ENCODE data around the gene ABHD17A.

ABHD17A gene

DNA sequence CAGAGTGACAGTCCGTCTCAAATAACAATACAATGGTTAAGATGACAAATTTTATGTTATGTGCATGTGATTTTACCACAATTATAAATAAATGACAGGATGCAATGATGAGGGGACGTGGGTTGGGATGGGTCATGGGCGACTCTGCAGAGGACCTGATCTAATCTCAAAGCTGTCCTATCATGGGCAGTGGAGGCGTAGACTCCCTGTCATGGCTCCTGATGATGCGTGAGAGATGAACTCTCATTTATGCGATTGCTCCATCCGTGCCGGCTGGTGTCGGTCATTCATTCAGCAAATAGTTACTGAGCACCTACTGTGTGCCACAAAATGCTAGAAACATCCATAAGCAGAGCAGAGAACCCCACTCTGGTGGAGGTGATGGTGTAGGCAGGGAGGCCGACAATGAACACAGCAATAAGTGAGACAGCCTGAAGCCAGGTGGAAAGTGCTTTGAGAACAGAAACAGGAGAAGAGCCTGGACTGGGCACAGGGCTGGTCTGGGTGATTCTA, 35.4 kb downstream of the ABHD17A start:
- DNase-seq (ENCODE audit: low spot score) = no peak
- no peak overlapping the region for H3K27ac ChIP-seq
- H3K4me3 ChIP-seq = no peak overlapping the region
- TF ChIP-seq, protein P1, sequence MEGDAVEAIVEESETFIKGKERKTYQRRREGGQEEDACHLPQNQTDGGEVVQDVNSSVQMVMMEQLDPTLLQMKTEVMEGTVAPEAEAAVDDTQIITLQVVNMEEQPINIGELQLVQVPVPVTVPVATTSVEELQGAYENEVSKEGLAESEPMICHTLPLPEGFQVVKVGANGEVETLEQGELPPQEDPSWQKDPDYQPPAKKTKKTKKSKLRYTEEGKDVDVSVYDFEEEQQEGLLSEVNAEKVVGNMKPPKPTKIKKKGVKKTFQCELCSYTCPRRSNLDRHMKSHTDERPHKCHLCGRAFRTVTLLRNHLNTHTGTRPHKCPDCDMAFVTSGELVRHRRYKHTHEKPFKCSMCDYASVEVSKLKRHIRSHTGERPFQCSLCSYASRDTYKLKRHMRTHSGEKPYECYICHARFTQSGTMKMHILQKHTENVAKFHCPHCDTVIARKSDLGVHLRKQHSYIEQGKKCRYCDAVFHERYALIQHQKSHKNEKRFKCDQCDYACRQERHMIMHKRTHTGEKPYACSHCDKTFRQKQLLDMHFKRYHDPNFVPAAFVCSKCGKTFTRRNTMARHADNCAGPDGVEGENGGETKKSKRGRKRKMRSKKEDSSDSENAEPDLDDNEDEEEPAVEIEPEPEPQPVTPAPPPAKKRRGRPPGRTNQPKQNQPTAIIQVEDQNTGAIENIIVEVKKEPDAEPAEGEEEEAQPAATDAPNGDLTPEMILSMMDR (IDR thresholded peaks at IDR 0.05) = no peak

DNA sequence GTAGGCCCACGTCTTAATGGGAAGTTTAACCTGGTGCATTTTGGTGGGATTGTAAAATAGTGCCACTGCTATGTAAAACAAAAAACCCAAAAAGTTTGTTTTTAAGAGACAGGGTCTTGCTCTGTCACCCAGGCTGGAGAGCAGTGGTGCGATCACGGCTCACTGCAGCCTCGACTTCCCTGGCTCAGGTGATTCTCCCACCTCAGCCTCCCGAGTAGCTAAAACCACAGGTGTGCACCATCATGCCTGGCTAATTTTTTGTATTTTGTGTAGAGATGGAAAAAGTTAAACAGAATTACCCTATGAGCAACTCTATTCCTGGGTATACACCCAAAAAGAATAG, 36.2 kb downstream of the ABHD17A start:
- Histone ChIP-seq H3K27ac (no peak overlapping the region), H3K4me3 (peak overlapping the region; percentile 98)
- TF ChIP-seq, protein P1 (IDR thresholded peaks at IDR 0.05) = no peak
- DNase-seq (ENCODE audit: low spot score) = no peak

DNA sequence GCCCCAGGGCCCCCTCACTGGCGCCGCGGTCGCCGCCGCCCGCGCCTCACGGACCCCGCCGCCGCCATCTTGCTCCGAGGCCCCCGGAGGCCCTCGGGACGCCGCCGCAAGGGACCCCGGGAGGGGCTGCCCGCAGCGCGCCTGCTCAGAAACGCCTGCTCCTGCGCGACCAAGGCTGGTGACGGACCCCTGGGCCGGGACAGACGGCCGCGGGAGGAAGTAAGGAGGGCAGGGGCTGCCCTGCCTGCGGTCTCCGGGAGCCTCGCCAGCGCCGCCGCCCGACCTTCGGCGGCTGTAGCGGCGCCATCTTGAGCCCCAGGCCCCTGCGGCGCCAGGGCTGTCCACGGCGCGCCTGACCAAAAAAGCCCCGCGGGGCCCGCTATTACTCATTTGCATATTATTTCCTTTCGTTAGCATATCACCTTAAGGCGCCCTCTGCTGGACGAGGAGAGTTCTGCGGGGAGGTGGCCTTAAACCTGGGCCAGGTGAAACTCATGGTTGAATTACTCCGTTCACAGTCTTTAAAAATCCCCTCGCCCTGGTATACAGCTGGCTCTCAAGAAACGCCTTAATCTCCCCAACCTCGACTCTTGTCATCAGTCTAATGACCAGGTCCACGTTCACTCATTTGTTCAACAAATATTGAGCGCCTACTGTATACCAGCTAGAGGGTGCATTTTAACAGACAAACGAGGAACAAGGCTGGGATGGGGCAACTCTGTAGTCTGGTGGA, 36.7 kb downstream of the ABHD17A start, which contains the start of gene REXO1:
REXO1 (minus strand) TSS at position 85 of the 733 bp plus-strand sequence. CDS start 125 bp downstream, outside the sequence.
- Histone ChIP-seq H3K4me3 (peak within 1 kb of the TSS; percentile 98), H3K27ac (peak within 1 kb of the TSS; percentile 96 to 98)
- TF ChIP-seq, protein P1 (IDR thresholded peaks at IDR 0.05) = peak; percentile 91
- peak; percentile 94 for DNase-seq (ENCODE audit: low spot score)

DNA sequence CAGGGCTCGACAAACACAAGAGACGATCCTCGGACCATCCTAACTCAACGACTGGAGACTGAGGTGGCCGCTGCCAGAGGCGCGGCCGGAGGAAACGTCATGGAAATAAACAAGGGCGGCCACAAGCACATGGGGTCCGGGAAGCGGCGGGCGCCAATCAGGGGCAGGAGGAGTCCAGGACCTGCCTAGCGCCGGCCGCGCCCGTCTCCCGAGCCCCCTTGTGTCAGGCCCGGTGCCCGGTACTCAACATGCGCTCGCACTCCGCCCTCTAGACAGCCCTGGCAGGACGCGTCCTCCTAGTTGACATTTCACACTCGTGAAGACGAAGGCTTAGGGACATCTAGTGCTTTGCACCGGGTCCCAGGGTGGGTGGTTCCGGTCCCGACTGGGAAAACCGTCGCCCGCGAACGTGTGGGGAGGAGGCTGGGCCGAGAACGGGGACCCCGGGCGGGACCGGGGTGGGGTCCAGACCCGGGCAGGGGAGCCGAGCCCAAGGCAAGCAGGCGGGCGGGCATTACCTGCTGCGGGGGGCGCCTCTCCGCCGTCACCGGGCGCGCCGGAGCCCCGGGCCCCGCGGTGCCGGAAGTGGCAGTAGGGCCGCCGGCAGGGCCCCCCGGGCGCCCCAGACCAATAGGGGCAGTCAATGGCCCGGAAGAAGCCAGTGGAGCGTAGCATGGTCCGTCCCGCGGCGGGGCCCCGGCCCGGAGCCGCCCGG, 37.5 kb downstream of the ABHD17A start:
- TF ChIP-seq, protein P1 (IDR thresholded peaks at IDR 0.05) = no peak
- no peak for DNase-seq (ENCODE audit: low spot score)
- H3K27ac ChIP-seq = peak overlapping the region; percentile 96 to 98

DNA sequence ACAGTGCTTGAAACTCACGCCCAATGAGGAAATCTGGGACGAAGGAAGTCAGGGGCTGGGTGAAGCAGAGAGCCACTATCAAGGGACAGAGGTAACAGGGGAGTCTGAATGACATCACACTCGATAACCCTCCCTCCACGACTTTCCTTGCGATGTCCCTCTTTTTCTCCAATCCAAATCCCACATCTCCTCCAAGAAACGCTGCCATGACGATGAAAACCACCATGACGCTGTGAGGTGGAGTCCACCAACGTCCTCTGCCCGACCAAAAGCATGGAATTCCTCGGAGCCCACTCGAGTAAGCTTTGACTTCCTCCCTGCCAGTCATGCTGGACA, 38.0 kb downstream of the ABHD17A start:
- TF ChIP-seq, protein P1 (IDR thresholded peaks at IDR 0.05) = no peak
- Histone ChIP-seq H3K4me3 (peak overlapping the region; percentile 98), H3K27ac (peak overlapping the region in 1 of 2 donors; percentile 96)
- DNase-seq (ENCODE audit: low spot score) = no peak

More for the DNA sequence above, 37.5 kb downstream of the ABHD17A start:
- H3K4me3 ChIP-seq = peak overlapping the region; percentile 98

DNA sequence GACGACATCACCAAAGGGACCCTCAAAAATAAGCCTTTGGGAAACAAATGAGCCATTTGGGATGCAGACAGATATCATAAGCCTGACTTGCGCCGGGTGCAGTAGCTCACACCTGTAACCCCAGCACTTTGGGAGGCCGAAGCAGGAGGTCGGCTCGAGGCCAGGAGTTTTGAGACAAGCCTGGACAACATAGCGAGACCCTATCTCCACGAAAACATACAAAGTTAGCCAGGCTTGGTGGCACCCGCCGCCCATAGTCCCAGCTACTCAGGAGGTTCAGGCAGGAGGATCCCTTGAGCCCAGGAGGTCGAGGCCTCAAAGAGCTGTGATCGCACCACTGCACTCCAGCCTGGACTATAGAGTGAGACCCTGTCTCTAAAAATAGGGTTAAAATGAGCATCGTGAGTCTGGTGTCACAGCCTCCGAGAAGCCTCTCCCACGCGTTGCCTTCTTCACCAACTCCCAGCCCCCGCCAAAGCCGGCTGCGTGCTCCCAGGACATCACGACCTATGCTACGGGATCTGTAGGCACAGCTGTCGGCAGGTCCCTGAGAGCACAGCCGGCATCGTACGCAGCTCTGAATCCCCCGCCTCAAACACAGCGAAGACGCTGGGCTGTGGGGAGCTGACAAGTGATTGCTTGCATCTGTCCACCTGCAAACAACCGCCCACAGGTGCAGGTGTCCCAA, 38.6 kb downstream of the ABHD17A start:
- Histone ChIP-seq H3K4me3 (peak overlapping the region; percentile 98), H3K27ac (no peak overlapping the region)
- TF ChIP-seq, protein P1 (IDR thresholded peaks at IDR 0.05) = no peak
- DNase-seq (ENCODE audit: low spot score) = no peak
